Stimulated activated CD4-positive, alpha-beta T cell treated with anti-CD3 and anti-CD28 coated beads, Interleukin-2, amount 100 ng/mL, for 4 hours (primary cell): ENCODE results near the gene WASHC2C.
"Not testable (repeated sequence)": the region's sequence is repeated elsewhere in the genome, so short reads cannot be mapped to it uniquely, and the experiment has no call there.

Source experiments
- DNase-seq: peaks from one replicate; pipeline ENCODE4 v3.0.0-alpha.2; 2020; ENCODE audit warnings: low read depth

The WASHC2C gene

DNA sequence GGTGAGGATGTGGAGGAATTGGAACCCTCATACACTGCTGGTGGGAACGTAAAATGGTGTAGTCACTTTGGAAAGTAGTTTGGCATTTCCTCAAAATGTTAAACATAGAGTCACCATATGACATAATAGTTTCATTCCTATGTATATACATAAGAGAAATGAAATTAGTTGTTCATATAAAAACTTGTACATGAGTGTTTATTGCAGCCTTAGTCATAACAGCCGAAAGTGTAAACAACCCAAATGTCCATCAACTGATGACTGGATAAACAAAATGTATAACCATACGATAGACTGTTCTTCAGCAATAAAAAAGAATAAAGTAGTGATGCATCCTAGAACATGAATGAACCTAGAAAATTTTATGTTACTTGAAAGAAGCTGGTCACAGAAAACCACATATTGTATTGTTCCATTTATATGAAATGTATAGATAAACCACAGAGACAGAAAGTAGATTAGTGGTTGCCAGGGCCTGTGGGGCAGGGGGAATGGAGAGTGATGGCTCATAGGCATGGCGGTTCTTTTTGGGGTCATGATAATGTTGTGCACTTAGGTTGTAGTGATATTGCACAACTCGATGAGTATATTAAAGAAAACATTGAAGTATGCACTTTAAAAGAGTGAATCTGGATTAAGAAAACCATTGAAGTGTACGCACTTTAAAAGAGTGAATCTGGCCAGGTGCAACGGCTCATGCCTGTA lies 44.8 kb downstream of the WASHC2C start:
- DNase-seq: not testable (repeated sequence)

DNA sequence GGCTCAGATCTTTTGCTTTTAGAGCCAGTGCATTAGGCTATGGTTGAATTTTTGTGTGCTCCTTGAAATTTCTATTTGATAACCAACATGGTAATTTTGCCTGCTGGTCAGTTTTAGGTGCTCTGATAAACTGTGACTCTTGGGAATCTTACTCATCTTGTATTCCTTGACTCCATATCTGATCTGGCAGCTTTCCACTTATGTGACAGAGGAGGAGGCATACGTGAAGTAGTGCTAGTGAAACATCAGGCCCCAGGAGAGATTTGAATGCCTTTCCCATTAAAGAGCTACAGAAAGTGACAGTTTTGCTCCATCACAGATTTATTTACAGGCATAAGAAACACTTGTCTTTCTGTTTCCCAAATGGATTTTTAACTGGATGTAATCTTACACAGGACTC lies 59.2 kb downstream of the WASHC2C start:
- DNase-seq: not testable (repeated sequence)

DNA sequence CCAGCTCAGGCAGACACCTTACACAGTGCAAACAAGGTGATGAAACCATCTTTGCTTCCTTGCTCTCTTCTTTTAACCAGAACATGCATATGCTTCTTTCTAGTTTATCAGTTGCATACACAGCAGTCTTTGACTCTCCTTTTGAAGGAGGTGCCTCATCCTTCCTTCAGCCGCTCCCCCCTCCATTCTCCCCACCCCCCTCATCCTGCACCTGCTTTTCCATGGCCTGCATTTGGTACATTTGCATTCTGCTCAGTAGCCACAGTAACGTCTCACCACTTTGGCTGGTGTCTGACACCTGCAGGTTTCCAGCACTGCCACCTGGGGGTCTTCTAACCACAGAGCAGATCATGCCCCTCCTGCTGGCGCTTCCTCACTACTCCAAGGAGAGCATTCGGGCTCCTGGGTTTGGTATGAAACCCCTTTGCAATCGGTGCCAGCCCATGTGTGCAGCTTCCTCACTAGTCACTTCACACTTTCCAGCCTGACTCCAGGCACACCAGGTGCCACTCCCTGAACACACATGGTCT lies 60.2 kb downstream of the WASHC2C start:
- DNase-seq: not testable (repeated sequence)

DNA sequence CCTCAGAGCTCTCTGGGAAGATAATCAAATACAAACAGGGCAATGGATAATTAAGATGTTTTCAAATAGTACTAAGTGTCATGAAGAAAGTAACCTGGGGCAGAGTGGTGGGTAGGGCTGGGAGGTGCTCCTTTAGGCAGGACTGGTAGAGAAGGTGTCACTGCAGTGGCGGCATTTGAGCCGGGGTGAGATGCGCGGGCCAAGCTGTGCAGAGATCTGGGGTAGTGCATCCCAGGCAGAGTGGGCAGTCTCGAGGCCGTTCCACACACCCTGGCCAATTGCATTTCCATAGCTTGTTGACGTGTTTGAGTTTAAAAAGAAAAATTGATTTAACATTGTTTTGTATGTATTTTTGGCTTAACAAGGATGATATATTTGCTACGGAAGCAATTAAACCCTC lies 62.9 kb downstream of the WASHC2C start:
- not testable (repeated sequence) for DNase-seq

DNA sequence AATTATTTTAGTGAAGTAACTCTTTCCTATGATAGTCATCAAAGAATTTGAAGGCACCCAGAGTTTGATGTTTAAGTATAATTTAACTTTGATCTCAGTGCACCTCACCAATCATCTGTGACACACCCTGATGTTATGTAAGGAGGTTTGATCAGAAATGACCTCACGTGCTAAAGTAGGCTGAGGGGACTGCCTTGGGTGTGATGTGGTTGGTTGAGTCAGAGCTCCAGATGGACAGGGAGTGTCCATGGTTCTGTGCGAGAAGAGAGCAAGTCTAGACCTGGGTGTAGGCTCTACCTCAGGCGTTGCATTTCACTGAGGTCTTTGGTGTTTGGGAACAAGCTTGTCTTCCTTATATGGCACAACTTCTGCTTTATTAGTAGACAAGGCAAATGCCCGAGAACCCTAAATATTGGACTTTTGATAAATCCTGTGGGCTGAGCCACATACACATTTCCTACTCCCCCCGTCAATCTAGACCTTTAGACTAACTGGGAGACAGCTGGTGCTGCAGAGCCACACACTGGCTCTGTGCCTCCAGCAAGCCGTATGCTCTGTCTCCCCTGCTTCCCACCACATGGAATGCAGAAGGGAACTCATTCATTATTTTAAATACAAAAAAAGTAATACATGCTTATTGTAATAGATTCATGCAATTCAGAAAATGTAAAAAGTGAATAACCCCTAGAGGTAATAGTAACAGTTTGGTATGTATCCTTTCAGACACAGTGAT lies 63.8 kb downstream of the WASHC2C start:
- not testable (repeated sequence) for DNase-seq

DNA sequence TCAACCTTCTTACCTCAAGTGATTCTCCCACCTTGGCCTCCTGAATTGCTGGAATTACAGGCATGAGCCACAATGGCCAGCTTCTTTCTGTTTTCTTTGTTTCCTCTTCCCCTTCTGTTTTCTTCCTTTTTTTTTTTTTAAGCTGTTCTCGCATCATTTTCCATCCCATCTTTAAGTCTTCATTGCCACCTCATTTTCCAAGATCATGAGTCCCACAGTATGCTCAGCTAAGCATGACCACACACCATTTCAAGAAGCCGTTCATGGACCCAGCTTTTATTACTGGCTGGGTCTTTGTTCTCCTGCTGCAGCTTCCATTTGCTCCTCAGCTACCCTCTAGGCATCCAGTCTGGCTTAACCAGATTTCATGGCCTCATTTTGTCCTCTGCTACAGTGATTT lies 67.7 kb downstream of the WASHC2C start:
- DNase-seq: not testable (repeated sequence)

DNA sequence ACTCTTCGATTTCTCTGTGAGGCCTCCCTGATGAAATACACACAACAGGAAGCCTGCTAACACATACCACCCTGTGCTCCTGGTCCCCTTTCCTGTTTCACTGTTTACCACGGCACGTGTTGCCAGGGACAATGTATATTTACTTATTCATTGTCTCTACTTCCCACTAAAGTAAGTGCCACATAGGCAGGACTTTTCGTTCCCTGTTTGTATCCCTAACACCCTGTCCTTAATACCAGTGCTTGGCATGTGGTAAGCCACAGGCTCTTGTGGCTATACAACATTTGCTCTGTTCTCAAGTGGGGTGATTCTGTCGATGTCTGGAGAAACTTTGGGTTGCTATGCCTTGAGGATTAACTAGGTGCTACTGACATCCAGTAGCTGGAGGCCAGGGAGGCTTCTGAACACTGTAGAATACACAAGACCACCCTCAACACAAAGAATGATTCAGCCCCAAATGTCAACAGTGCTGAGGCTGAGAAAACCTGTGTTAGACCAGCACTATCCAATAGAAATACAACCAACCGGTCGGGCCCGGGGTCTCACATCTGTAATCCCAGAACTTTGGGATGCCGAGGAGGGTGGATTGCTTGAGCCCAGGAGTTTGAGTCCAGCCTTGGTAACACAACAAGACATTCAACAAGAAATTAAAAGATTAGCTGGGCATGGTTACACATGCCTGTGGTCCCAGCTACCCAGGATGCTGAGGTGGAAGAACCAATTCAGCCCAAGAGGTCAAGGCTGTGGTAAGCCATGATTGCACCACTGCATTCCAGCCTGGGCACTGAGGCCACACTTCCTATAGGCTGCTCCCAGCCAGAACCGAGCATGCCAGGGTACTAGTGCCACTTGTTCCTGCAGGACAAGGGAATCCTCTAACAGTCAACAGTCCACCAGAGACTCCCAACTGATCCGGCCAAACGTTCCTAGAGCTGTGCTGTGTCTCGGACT lies 76.3 kb downstream of the WASHC2C start:
- not testable (repeated sequence) for DNase-seq

DNA sequence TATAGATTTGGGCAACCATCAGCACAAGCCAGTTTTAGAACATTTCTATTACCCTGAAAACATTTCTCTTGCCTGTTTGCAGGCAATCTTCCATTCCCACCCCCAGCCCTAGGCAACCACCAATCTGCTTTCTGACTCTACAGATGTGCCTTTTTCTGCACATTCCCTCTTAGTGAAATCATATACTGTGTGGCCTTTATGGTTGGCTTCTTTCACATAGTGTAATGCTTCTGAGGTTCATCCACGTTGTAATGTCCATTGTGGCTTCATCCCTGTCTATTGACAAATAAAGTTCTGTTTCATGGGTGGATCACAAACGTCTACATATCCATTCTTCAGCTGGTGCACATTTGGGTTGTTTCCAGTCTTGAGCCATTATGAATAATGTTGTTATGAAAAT lies 77.9 kb downstream of the WASHC2C start:
- DNase-seq: not testable (repeated sequence)

DNA sequence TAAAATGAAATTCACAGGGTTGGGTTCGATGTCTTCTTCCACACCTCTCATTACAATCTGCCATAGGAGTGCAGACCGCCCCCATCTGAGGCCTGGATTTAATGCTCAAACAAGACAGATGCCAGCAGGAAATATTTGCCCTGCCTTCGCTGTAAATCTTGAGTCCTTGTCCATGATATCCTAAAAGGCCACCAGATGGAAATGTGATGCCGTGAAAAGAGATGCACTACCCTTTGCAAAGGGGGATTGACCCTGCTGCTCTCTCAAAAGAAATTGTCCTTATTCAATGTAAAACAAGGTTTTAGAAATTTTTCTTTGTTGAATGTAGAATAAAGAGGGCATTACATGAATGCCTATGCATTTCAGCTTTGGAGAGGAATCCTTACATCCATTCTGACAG lies 82.8 kb downstream of the WASHC2C start:
- DNase-seq: no peak

DNA sequence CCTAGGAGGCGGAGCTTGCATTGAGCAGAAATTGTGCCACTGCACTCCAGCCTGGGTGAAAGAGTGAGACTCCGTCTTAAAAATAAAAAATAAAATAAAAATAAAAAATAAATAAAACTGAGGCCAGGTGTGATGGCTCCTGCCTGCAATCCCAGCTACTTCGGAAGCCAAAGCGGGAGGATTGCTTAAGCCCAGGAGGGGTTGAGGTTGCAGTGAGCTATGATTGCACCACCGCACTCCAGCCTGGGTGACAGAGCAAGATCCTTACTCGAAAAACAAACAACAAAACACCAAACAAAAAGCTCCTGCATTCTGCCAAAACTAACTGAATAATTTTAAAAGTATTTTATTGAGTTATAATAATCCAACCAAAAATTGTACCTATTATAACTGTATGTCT lies 84.0 kb downstream of the WASHC2C start:
- DNase-seq: no peak

DNA sequence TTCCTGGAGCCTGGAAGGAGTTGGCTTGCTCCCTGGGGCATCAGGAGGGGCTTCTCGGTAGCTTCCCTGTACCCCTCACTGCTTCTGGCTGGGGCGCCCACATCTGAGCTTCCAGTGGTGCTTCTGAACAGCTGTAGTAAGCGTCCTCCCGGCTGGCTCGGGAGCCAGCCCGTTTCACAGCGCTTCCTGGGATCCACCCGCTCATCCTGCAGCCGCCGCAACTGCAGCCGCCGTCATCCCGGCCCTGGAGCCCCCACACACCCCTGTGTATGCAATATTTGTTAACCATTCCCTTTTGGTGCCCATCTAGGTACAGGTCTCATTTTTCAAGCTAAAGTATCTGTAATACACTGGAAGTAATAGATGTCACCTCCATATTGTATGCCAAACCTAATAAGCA lies 85.9 kb downstream of the WASHC2C start:
- DNase-seq: not testable (repeated sequence)

DNA sequence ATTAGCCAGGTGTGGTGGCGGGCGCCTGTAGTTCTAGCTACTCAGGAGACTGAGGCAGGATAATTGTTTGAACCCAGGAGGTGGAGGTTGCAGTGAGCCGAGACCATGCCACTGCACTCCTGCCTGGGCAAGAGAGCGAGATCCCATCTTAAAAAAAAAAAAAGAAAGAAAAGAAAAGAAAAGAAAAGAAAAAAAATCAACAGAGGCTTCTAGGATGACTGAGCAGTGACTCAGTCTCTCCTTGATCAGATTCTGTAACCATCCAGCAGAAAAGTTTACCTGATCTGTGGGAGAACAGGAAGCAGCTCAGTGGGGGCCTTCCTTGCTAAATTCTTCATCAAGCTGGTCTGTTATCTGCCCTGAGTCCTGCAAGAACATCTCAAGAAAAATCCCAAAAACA lies 87.1 kb downstream of the WASHC2C start:
- not testable (repeated sequence) for DNase-seq

DNA sequence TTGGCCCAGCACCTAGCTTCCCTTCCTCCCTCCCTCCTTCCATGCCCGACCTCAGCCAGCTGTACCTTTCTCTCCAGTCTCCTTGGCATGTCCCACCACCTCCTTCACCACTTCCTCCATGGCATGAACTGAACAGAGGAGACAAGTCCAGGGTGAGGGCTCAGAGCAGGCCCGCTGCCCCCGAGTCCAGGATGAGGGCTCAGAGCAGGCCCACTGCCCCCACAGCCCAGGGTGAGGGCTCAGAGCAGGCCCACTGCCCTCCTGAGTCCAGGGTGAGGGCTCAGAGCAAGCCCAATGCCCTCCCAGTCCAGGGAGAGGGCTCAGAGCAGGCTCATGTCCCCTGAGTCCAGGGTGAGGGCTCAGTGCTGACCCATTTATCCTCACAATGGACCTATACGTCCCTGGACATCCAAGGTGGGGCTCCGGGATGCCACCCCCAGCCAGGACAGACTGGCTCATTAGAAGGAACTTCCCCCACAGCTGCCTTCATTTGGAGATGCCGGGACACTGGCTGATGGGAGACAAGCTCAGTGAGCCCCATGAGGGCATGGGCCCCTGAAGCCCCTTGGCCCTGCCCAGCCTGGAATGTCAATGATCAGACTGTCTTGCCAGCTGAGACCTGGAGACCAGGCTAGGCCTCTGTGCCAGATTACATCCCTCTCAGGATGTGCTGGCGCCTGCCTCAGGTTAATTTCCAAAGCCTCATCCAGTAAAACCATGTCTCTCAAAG lies 90.2 kb downstream of the WASHC2C start:
- DNase-seq: no peak

DNA sequence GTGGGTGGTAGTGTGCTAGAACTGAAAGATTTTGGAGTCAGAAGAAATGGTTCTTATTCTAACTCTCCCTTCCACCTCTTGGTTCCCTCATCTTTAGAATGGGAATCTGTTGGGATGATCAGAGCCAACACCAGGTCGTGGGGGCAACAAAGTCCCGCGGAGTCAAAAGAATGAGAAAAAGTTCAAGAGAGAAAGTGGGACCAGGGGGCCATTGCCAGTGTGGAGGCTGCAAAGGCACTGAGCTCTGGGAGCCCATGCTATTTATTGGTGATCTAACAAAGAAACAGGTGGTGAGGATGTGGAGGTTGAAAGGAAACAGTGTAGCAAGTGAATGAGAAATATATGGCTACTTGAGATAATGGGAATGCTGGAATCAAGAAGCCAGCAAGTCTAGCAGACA lies 90.8 kb downstream of the WASHC2C start:
- DNase-seq: no peak

DNA sequence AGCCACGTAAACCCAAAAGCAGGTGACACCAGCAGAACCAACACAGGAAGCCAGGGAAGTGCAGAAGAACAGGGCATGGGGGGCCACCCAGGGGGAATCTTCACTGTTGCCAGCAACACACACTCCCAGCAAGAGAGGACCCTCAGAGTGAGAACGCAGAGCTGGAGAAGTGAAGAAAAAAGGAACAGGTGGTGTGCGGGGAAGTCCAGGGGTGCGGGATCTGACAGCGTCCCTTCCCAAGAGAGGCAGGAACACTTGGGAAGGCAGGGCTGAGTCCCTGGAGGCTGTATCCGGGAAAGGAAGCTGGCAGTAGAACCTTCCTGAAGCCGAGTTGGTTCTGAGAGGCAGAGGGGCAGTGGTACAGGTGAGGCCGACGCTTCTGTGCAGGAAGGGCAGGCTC lies 92.5 kb downstream of the WASHC2C start:
- no peak for DNase-seq

DNA sequence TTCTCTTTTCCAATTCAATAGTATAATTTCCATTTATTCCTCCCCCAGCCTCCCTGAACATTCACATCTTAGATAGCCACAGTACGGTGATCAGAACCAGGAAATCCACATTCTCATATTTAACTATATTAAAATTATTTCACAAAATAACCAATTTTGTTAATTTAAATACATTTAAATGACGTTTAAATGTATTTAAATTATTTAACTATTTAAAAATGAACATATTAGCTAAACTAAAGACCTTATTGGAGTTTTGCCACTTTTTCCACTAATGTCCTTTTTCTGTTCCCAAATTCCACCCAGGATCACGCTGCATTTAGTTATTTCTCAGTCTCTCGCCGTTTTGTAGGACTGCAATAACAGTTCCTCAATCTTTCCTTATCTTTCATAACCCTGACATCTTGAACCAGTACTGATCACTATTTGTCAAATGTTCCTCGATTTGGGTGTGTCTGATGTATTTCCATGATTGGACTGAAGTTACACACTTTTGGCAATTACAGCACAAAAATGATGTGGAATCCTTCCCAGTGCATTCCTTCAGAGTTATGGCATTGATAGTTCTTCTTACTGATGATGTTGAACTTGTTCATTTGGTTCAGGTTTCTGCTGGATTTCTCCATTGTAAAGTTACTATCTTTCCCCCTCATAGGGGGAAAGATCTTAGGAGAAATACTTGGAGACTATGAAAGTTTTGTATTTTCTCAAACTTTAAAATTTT lies 93.2 kb downstream of the WASHC2C start:
- not testable (repeated sequence) for DNase-seq

DNA sequence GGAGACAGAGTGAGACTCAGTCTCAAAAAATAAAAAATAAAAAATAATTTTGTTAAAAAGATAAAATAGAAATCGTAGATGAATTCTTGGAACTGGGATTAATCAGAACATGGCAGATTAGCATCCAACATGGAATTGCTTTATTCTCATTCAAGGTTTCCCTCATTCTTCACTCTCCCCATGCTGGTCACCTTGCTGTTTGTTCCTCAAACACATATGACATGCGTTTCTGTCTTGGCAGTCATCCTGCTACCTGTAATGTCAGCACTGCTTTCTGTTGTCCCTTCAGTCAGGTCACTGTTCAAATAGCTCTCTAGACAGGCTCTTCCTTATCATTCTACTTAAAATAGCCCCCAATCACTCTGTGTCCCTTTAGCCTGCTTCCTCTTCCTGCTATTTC lies 95.9 kb downstream of the WASHC2C start:
- not testable (repeated sequence) for DNase-seq
